GM19025 (cell line): Measurements from ENCODE around the gene PPP2R2C.

Experiments used
- ATAC-seq: cut with Tn5 transposase; IDR thresholded peaks from one replicate; pipeline ENCODE4 v1.9.1; 2021; ENCODE audit warnings: mild to moderate bottlenecking, low read depth, moderate library complexity; ENCODE audit not compliant: unreplicated experiment

PPP2R2C gene

GRCh38 chr4:6383929-6384328 lies 88.5 kb downstream of the PPP2R2C start:
- ATAC-seq, result no peak

GRCh38 chr4:6383009-6383404 lies 89.4 kb downstream of the PPP2R2C start:
- no peak for ATAC-seq

- ATAC-seq, result no peak
Measured at GRCh38 chr4:6381571-6382123, 90.8 kb downstream of the PPP2R2C start.

- no peak for ATAC-seq
Measured at GRCh38 chr4:6380746-6381410, 91.5 kb downstream of the PPP2R2C start.

- ATAC-seq, result no peak
Measured at GRCh38 chr4:6379767-6380745, 92.4 kb downstream of the PPP2R2C start.

GRCh38 chr4:6378493-6379445 lies 93.6 kb downstream of the PPP2R2C start:
- ATAC-seq, result no peak

- ATAC-seq, result no peak
Measured at GRCh38 chr4:6377626-6378492, 94.6 kb downstream of the PPP2R2C start.

GRCh38 chr4:6375620-6376295 lies 96.7 kb downstream of the PPP2R2C start:
- no peak for ATAC-seq

- ATAC-seq, result no peak
Measured at GRCh38 chr4:6374575-6374974, 97.8 kb downstream of the PPP2R2C start.

- ATAC-seq, result no peak
Measured at GRCh38 chr4:6373541-6374410, 98.6 kb downstream of the PPP2R2C start.

- no peak for ATAC-seq
Measured at GRCh38 chr4:6372649-6373525, 99.5 kb downstream of the PPP2R2C start.

- no peak for ATAC-seq
Measured at GRCh38 chr4:6371812-6372211, 100.6 kb downstream of the PPP2R2C start.

GRCh38 chr4:6371271-6371670 lies 101.1 kb downstream of the PPP2R2C start:
- no peak for ATAC-seq

GRCh38 chr4:6369924-6370645 lies 102.3 kb downstream of the PPP2R2C start:
- no peak for ATAC-seq

- ATAC-seq, result no peak
Measured at GRCh38 chr4:6369511-6369910, 102.9 kb downstream of the PPP2R2C start.

- ATAC-seq, result no peak
Measured at GRCh38 chr4:6369035-6369434, 103.4 kb downstream of the PPP2R2C start.
